ENCODE measurements around the gene PSMD2.

- TF ChIP-seq CTCF (IDR thresholded peaks at IDR 0.05; ENCODE audit: poor library complexity, severe bottlenecking): no peak
- TF ChIP-seq, protein P1, sequence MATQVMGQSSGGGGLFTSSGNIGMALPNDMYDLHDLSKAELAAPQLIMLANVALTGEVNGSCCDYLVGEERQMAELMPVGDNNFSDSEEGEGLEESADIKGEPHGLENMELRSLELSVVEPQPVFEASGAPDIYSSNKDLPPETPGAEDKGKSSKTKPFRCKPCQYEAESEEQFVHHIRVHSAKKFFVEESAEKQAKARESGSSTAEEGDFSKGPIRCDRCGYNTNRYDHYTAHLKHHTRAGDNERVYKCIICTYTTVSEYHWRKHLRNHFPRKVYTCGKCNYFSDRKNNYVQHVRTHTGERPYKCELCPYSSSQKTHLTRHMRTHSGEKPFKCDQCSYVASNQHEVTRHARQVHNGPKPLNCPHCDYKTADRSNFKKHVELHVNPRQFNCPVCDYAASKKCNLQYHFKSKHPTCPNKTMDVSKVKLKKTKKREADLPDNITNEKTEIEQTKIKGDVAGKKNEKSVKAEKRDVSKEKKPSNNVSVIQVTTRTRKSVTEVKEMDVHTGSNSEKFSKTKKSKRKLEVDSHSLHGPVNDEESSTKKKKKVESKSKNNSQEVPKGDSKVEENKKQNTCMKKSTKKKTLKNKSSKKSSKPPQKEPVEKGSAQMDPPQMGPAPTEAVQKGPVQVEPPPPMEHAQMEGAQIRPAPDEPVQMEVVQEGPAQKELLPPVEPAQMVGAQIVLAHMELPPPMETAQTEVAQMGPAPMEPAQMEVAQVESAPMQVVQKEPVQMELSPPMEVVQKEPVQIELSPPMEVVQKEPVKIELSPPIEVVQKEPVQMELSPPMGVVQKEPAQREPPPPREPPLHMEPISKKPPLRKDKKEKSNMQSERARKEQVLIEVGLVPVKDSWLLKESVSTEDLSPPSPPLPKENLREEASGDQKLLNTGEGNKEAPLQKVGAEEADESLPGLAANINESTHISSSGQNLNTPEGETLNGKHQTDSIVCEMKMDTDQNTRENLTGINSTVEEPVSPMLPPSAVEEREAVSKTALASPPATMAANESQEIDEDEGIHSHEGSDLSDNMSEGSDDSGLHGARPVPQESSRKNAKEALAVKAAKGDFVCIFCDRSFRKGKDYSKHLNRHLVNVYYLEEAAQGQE (IDR thresholded peaks at IDR 0.05; ENCODE audit: borderline replicate concordance): no peak
- no peak for TF ChIP-seq RAD21 (conservative IDR thresholded peaks at IDR 0.05)
Observed at GRCh38 chr3:184291044-184291737, 7.8 kb upstream of the PSMD2 start.

Data from neural cell (in vitro differentiated cells).